SK-N-SH treated with all-trans-retinoic acid at 6 μM for 48 hours (cell line): ENCODE results near the gene CD300LF.

ENCODE experiments used
- ATAC-seq: fragments of 200-7000 bp; cut with Tn5 transposase; 3 replicates; pipeline ENCODE4 v1.9.1; 2020; ENCODE audit warnings: mild to moderate bottlenecking, moderate library complexity
- ARNTL ChIP-seq: fragments of 450-650 bp; formaldehyde crosslinking; IDR thresholded peaks from 2 replicates; pipeline ENCODE4 v1.5.0; 2020; ENCODE audit warnings: low read depth, mild to moderate bottlenecking, moderate library complexity, borderline replicate concordance
- BACH2 ChIP-seq: fragments of 250-450 bp; sonication (Bioruptor Pico); IDR thresholded peaks from 2 replicates; pipeline ENCODE4 v1.9.0; 2021; ENCODE audit warnings: mild to moderate bottlenecking, borderline replicate concordance
- CSDC2 ChIP-seq: fragments of 250-450 bp; sonication (Bioruptor Pico); IDR thresholded peaks from 2 replicates; pipeline ENCODE4 v1.5.0; 2020; ENCODE audit warnings: mild to moderate bottlenecking, moderate library complexity
- ESRRG ChIP-seq: fragments of 250-450 bp; sonication (Bioruptor Pico); IDR thresholded peaks from 2 replicates; pipeline ENCODE4 v1.6.1; 2021; ENCODE audit warnings: mild to moderate bottlenecking
- GLIS3 ChIP-seq: fragments of 250-450 bp; sonication (Bioruptor Pico); IDR thresholded peaks from 2 replicates; pipeline ENCODE4 v1.5.0; 2020; ENCODE audit warnings: mild to moderate bottlenecking, moderate library complexity
- ISL1 ChIP-seq: fragments of 250-450 bp; sonication (Bioruptor Pico); IDR thresholded peaks from 2 replicates; pipeline ENCODE4 v2.1.2; 2022; ENCODE audit warnings: mild to moderate bottlenecking, moderate library complexity
- OSR1 ChIP-seq: fragments of 250-450 bp; sonication (Bioruptor Pico); IDR thresholded peaks from 2 replicates; pipeline ENCODE4 v1.8.0; 2022; ENCODE audit warnings: moderate library complexity, mild to moderate bottlenecking, inconsistent platforms
- RARB ChIP-seq: fragments of 250-450 bp; sonication (Bioruptor Pico); IDR thresholded peaks from 2 replicates; pipeline ENCODE4 v1.8.0; 2021; ENCODE audit warnings: mild to moderate bottlenecking, moderate library complexity
- TCF4 ChIP-seq: fragments of 250-450 bp; sonication (Bioruptor Pico); IDR thresholded peaks from 2 replicates; pipeline ENCODE4 v1.8.0; 2021; ENCODE audit warnings: mild to moderate bottlenecking, moderate library complexity, borderline replicate concordance
- TOX ChIP-seq: fragments of 250-450 bp; sonication (Bioruptor Pico); IDR thresholded peaks from 2 replicates; pipeline ENCODE4 v1.8.0; 2021; ENCODE audit warnings: mild to moderate bottlenecking, moderate library complexity, borderline replicate concordance
- ZC3H10 ChIP-seq: fragments of 250-450 bp; sonication (Bioruptor Pico); IDR thresholded peaks from 2 replicates; pipeline ENCODE4 v1.5.1; 2021; ENCODE audit warnings: mild to moderate bottlenecking, moderate library complexity
- ZFP3 ChIP-seq: fragments of 250-450 bp; sonication (Bioruptor Pico); IDR thresholded peaks from 2 replicates; pipeline ENCODE4 v1.5.0; 2020; ENCODE audit warnings: mild to moderate bottlenecking, moderate library complexity
- ZFP30 ChIP-seq: fragments of 450-650 bp; formaldehyde crosslinking; IDR thresholded peaks from 2 replicates; pipeline ENCODE4 v1.5.0; 2022; ENCODE audit warnings: mild to moderate bottlenecking, moderate library complexity
- ZNF565 ChIP-seq: fragments of 450-650 bp; formaldehyde crosslinking; conservative IDR thresholded peaks from 2 replicates; pipeline ENCODE4 v1.5.0; 2020; ENCODE audit warnings: low read depth, mild to moderate bottlenecking, moderate library complexity
- ZNF8 ChIP-seq: fragments of 450-650 bp; formaldehyde crosslinking; IDR thresholded peaks from 2 replicates; pipeline ENCODE4 v1.5.0; 2020; ENCODE audit warnings: mild to moderate bottlenecking, moderate library complexity
- TF ChIP-seq, protein P1 (sequence below): fragments of 250-450 bp; sonication (Bioruptor Pico); IDR thresholded peaks from 2 replicates; pipeline ENCODE4 v1.5.0; 2020; ENCODE audit warnings: mild to moderate bottlenecking, moderate library complexity
- TF ChIP-seq, protein P2 (sequence below): fragments of 250-450 bp; sonication (Bioruptor Pico); IDR thresholded peaks from 2 replicates; pipeline ENCODE4 v1.8.0; 2021; ENCODE audit warnings: low read depth, mild to moderate bottlenecking, moderate library complexity, borderline replicate concordance
- TF ChIP-seq, protein P3 (sequence below): fragments of 250-450 bp; sonication (Bioruptor Pico); IDR thresholded peaks from 2 replicates; pipeline ENCODE4 v1.5.1; 2021; ENCODE audit warnings: mild to moderate bottlenecking, moderate library complexity
- TF ChIP-seq, protein P4 (sequence below): fragments of 250-450 bp; sonication (Bioruptor Pico); IDR thresholded peaks from 2 replicates; pipeline ENCODE4 v1.5.1; 2020; ENCODE audit warnings: low read depth, mild to moderate bottlenecking, moderate library complexity

CD300LF gene

DNA sequence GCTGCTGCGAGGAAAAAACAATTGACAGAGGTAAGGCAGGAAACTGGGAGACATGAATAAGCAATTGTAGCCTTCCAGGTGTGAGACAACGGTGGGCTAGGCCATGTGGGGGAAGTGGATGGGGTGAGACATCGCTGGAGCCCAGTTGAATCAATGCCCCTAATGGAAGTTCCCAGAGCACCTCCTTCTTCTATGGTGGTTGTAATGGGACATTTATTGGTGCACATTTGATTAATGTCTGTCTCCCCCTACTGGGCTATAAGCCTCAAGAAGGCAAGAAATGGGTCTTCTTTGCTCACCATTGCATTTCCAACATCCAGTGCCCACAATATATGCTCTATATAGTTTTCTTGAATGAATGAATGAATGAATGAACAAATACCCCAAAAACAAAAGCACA is 66.5 kb downstream of the CD300LF start:
- no peak for TF ChIP-seq OSR1
- TF ChIP-seq TOX (CRISPR knock-in tag): no peak
- TF ChIP-seq ISL1 (CRISPR knock-in tag): no peak
- no peak for TF ChIP-seq BACH2
- no peak for TF ChIP-seq RARB (CRISPR knock-in tag)
- TF ChIP-seq, protein P1, sequence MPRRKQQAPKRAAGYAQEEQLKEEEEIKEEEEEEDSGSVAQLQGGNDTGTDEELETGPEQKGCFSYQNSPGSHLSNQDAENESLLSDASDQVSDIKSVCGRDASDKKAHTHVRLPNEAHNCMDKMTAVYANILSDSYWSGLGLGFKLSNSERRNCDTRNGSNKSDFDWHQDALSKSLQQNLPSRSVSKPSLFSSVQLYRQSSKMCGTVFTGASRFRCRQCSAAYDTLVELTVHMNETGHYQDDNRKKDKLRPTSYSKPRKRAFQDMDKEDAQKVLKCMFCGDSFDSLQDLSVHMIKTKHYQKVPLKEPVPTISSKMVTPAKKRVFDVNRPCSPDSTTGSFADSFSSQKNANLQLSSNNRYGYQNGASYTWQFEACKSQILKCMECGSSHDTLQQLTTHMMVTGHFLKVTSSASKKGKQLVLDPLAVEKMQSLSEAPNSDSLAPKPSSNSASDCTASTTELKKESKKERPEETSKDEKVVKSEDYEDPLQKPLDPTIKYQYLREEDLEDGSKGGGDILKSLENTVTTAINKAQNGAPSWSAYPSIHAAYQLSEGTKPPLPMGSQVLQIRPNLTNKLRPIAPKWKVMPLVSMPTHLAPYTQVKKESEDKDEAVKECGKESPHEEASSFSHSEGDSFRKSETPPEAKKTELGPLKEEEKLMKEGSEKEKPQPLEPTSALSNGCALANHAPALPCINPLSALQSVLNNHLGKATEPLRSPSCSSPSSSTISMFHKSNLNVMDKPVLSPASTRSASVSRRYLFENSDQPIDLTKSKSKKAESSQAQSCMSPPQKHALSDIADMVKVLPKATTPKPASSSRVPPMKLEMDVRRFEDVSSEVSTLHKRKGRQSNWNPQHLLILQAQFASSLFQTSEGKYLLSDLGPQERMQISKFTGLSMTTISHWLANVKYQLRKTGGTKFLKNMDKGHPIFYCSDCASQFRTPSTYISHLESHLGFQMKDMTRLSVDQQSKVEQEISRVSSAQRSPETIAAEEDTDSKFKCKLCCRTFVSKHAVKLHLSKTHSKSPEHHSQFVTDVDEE (CRISPR knock-in tag): no peak
- no peak for TF ChIP-seq TCF4 (CRISPR knock-in tag)
- no peak for TF ChIP-seq GLIS3 (CRISPR knock-in tag)
- no peak for TF ChIP-seq ARNTL (CRISPR knock-in tag)
- no peak for TF ChIP-seq ZNF8 (CRISPR knock-in tag)
- no peak for TF ChIP-seq ZC3H10 (CRISPR knock-in tag)
- TF ChIP-seq, protein P2, sequence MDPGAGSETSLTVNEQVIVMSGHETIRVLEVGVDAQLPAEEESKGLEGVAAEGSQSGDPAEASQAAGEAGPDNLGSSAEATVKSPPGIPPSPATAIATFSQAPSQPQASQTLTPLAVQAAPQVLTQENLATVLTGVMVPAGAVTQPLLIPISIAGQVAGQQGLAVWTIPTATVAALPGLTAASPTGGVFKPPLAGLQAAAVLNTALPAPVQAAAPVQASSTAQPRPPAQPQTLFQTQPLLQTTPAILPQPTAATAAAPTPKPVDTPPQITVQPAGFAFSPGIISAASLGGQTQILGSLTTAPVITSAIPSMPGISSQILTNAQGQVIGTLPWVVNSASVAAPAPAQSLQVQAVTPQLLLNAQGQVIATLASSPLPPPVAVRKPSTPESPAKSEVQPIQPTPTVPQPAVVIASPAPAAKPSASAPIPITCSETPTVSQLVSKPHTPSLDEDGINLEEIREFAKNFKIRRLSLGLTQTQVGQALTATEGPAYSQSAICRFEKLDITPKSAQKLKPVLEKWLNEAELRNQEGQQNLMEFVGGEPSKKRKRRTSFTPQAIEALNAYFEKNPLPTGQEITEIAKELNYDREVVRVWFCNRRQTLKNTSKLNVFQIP: no peak
- TF ChIP-seq ZFP3 (CRISPR knock-in tag): no peak
- no peak for ATAC-seq

DNA sequence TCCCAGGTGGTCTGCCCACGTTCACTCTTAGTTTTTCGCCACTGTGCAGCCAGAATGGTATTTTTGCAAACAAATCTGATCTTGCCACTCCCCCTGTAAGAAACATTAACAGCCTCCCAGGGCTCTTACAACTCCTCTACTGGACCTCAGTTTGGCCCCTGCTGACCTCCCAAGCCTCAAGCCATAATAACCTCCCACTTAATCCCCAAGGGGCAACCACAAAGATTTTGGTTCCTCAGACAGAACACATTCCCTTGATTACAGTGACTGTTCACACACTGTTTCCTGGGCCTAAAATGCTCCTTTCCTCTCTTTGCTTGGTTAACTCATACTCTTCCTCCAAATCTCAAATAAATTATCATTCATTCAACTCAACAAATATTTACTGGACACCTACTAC is 67.7 kb downstream of the CD300LF start:
- TF ChIP-seq ZC3H10 (CRISPR knock-in tag) (no peak), BACH2 (no peak), ZFP3 (CRISPR knock-in tag) (no peak), RARB (CRISPR knock-in tag) (no peak), CSDC2 (CRISPR knock-in tag) (no peak), ESRRG (CRISPR knock-in tag) (no peak), ZFP30 (no peak)
- TF ChIP-seq, protein P3, sequence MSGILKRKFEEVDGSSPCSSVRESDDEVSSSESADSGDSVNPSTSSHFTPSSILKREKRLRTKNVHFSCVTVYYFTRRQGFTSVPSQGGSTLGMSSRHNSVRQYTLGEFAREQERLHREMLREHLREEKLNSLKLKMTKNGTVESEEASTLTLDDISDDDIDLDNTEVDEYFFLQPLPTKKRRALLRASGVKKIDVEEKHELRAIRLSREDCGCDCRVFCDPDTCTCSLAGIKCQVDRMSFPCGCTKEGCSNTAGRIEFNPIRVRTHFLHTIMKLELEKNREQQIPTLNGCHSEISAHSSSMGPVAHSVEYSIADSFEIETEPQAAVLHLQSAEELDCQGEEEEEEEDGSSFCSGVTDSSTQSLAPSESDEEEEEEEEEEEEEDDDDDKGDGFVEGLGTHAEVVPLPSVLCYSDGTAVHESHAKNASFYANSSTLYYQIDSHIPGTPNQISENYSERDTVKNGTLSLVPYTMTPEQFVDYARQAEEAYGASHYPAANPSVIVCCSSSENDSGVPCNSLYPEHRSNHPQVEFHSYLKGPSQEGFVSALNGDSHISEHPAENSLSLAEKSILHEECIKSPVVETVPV: no peak
- TF ChIP-seq, protein P4, sequence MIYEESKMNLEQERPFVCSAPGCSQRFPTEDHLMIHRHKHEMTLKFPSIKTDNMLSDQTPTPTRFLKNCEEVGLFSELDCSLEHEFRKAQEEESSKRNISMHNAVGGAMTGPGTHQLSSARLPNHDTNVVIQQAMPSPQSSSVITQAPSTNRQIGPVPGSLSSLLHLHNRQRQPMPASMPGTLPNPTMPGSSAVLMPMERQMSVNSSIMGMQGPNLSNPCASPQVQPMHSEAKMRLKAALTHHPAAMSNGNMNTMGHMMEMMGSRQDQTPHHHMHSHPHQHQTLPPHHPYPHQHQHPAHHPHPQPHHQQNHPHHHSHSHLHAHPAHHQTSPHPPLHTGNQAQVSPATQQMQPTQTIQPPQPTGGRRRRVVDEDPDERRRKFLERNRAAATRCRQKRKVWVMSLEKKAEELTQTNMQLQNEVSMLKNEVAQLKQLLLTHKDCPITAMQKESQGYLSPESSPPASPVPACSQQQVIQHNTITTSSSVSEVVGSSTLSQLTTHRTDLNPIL (CRISPR knock-in tag): no peak
- TF ChIP-seq, protein P1 (CRISPR knock-in tag): no peak
- TF ChIP-seq, all 23 proteins: peak for 0
- no peak for ATAC-seq

DNA sequence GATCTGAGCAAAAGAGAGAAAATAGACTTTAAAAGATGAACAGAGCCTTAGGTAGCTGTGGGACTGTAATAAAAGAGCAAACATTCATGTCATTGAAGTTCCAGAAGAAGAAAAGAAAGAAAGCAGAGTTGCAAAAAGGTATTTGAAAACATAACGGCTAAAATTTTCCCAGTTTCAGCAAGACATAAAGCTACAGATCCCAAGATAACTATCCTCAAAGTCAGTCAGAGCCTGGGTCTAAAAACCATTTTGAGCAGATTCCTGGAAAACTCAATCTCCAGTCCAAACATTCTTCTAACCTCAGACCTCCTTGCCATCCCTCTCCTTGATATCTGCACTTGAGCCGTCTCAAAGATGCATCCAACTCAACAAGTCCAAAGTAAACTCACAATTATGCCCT is 68.3 kb downstream of the CD300LF start:
- ATAC-seq: no peak
- TF ChIP-seq TCF4 (CRISPR knock-in tag) (no peak), BACH2 (no peak), ESRRG (CRISPR knock-in tag) (no peak), ZNF565 (no peak), RARB (CRISPR knock-in tag) (no peak), ZNF8 (CRISPR knock-in tag) (no peak)
- TF ChIP-seq, protein P1 (CRISPR knock-in tag): no peak
